GM10248 (cell line): ENCODE results near the gene HDAC4.

ENCODE experiments used
- CTCF ChIA-PET: fragments of 300-600 bp; sonication (Branson Sonifier 250); formaldehyde crosslinking; extraction: SDS; loops from one replicate; lab custom pipeline; 2021; ENCODE audit warnings: antibody characterized with exemption; lab: Yijun Ruan, JAX
- POLR2A ChIA-PET: fragments of 350-650 bp; sonication (Branson Sonifier 250); formaldehyde crosslinking; extraction: SDS; loops from one replicate; lab custom pipeline; 2020; ENCODE audit warnings: antibody characterized with exemption; lab: Yijun Ruan, JAX
- DNase-seq: peaks from one replicate; pipeline ENCODE4 v3.0.0; 2012; ENCODE audit errors: extremely low spot score
- TF ChIP-seq, protein P1 (sequence below): IDR thresholded peaks from 2 replicates; pipeline ENCODE4 v1.5.1; 2012; ENCODE audit warnings: mild to moderate bottlenecking, low read depth; ENCODE audit errors: extremely low read depth, missing control alignments, control extremely low read depth

HDAC4 gene

GRCh38 chr2:239117831-239118230 lies 283.0 kb downstream of the HDAC4 start:
- DNase-seq = no peak
- CTCF ChIA-PET = no interaction called here
- TF ChIP-seq, protein P1, sequence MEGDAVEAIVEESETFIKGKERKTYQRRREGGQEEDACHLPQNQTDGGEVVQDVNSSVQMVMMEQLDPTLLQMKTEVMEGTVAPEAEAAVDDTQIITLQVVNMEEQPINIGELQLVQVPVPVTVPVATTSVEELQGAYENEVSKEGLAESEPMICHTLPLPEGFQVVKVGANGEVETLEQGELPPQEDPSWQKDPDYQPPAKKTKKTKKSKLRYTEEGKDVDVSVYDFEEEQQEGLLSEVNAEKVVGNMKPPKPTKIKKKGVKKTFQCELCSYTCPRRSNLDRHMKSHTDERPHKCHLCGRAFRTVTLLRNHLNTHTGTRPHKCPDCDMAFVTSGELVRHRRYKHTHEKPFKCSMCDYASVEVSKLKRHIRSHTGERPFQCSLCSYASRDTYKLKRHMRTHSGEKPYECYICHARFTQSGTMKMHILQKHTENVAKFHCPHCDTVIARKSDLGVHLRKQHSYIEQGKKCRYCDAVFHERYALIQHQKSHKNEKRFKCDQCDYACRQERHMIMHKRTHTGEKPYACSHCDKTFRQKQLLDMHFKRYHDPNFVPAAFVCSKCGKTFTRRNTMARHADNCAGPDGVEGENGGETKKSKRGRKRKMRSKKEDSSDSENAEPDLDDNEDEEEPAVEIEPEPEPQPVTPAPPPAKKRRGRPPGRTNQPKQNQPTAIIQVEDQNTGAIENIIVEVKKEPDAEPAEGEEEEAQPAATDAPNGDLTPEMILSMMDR = no peak
- POLR2A ChIA-PET = no interaction called here

DNA sequence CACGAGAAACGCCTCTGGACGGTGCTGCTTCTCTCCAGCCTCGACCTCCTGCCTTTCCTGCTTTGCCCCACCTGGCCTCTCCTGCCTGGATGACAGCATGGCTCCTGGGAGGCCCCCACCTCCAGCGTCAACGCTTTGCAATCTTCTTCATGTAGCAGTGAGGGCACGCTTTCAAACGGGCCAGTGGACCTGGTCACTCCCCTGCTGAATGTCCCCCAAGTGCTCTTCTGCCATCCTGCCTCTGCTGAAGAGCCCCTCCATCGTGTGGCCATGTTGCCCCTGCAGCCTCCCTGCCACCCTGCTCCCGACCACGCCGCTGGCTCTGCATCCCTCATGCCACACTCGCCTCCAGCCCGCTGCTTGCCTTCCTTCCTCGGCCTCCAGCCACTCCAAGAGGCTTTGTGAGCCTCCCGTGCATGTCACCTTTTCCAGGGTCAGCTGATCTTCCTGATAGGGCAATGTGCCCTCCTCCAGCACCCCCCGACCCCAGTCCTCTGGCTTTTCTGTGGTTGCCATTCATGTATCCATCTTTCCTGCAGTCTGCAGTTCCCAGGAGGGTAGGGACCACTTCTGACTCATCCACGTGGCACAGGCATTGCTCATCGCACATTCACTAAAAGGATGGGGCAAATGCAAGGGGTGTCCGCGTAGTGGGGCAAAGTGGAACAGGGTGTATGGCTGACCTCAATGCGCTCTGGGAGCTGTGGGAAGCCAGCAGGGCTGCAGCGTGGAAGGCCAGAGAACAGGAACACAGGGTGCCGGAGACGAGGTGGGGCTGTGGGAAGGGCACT lies 284.2 kb downstream of the HDAC4 start:
- CTCF ChIA-PET = no interaction called here
- TF ChIP-seq, protein P1 = no peak
- POLR2A ChIA-PET = no interaction called here
- DNase-seq = no peak

- TF ChIP-seq, protein P1 = no peak
- ChIA-PET CTCF (no interaction called here), POLR2A (no interaction called here)
- DNase-seq = no peak
These were observed 285.2 kb downstream of the HDAC4 start for GRCh38 chr2:239115616-239116015.

- POLR2A ChIA-PET = no interaction called here
- DNase-seq = no peak
- TF ChIP-seq, protein P1 = no peak
- CTCF ChIA-PET = no interaction called here
These were observed 286.1 kb downstream of the HDAC4 start for GRCh38 chr2:239114616-239115265.

GRCh38 chr2:239114119-239114581 lies 286.7 kb downstream of the HDAC4 start:
- POLR2A ChIA-PET = no interaction called here
- TF ChIP-seq, protein P1 = no peak
- CTCF ChIA-PET = no interaction called here
- DNase-seq = no peak

- TF ChIP-seq, protein P1 = no peak
- DNase-seq = no peak
- ChIA-PET CTCF (no interaction called here), POLR2A (no interaction called here)
These were observed 287.2 kb downstream of the HDAC4 start for GRCh38 chr2:239113615-239114014.
